Esophagus muscularis mucosa (tissue), 4 donors: ENCODE results near the gene ROBO2.

Source experiments
- EP300 ChIP-seq: sonication (generic); formaldehyde crosslinking; IDR thresholded peaks from one replicate; pipeline ENCODE4 v1.6.1; 2017; ENCODE audit warnings: antibody characterized with exemption
- POLR2A ChIP-seq: fragments of 450-650 bp; IDR thresholded peaks from one replicate; pipeline ENCODE4 v1.6.1; 2017; ENCODE audit warnings: antibody characterized with exemption, moderate library complexity, mild to moderate bottlenecking, low read depth
- POLR2AphosphoS5 ChIP-seq, 2 donors: sonication (generic); formaldehyde crosslinking; IDR thresholded peaks; one replicate each; pipeline ENCODE4 v1.6.1; 2017; ENCODE audit warnings: antibody characterized with exemption in 2 of 2
- TF ChIP-seq, protein P1 (sequence below), 3 experiments: fragments of 200-600 bp in 2 of 3; fragments of 450-650 bp in 1 of 3; sonication (generic) in 2 of 3; IDR thresholded peaks; one replicate each; pipeline ENCODE4 v1.5.1; 2017 to 2019; ENCODE audit warnings: antibody characterized with exemption in 3 of 3, mild to moderate bottlenecking in 2 of 3, moderate library complexity in 1 of 3

DNA sequence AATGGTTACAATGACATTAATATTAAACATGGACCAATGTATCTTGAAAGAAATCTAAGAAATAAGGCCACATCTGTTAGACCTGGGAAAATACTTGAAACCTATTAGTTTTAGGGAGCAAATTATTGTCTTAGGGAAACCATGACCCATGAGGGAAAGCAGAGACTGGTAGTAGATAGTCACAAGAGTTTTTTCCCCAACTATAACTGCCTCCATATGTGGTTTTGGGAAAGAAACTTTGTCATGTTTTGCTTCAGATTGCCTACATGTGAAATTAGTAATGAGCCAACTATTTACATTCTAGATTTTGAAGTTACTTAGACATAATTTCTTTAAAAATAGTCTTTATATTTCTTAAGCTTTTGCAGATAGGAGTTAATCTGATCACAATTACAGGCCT, 474.9 kb downstream of the ROBO2 start:
- TF ChIP-seq, protein P1, sequence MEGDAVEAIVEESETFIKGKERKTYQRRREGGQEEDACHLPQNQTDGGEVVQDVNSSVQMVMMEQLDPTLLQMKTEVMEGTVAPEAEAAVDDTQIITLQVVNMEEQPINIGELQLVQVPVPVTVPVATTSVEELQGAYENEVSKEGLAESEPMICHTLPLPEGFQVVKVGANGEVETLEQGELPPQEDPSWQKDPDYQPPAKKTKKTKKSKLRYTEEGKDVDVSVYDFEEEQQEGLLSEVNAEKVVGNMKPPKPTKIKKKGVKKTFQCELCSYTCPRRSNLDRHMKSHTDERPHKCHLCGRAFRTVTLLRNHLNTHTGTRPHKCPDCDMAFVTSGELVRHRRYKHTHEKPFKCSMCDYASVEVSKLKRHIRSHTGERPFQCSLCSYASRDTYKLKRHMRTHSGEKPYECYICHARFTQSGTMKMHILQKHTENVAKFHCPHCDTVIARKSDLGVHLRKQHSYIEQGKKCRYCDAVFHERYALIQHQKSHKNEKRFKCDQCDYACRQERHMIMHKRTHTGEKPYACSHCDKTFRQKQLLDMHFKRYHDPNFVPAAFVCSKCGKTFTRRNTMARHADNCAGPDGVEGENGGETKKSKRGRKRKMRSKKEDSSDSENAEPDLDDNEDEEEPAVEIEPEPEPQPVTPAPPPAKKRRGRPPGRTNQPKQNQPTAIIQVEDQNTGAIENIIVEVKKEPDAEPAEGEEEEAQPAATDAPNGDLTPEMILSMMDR (IDR thresholded peaks at IDR 0.05) = no peak
- TF ChIP-seq POLR2A (no peak), EP300 (no peak), POLR2AphosphoS5 (IDR thresholded peaks at IDR 0.05) (no peak)
